Right cardiac atrium (tissue), 5 donors: ENCODE measurements around the gene TMEM242. TPM values are rescaled to one million over a fixed set of nuclear protein-coding genes. Genes with fewer than 3 reads are reported as not detected.
"Not testable (repeated sequence)": the region's sequence is repeated elsewhere in the genome, so short reads cannot be mapped to it uniquely, and the experiment has no call there.

Source experiments
- ATAC-seq, 2 donors: fragments of 200-7000 bp; cut with Tn5 transposase; one replicate each; pipeline versions ENCODE4 v1.8.0 to v1.9.1; 2020; ENCODE audit warnings: moderate library complexity in 2 of 2, mild to moderate bottlenecking in 1 of 2
- DNase-seq, 3 donors: peaks; one replicate each; pipeline ENCODE4 v3.0.0-alpha.2; 2020
- H3K27ac ChIP-seq: one replicate; pipeline ENCODE4 v1.5.1; 2013; ENCODE audit warnings: mild to moderate bottlenecking, low read length, control low read depth, moderate library complexity
- H3K27me3 ChIP-seq: one replicate; pipeline ENCODE4 v1.6.1; 2013; ENCODE audit not compliant: control insufficient read depth, insufficient read depth
- H3K4me1 ChIP-seq: one replicate; pipeline ENCODE4 v1.6.1; 2013; ENCODE audit warnings: low read length; ENCODE audit not compliant: control insufficient read depth, insufficient read depth
- H3K4me3 ChIP-seq: one replicate; pipeline ENCODE4 v1.5.1; 2013; ENCODE audit warnings: low read length, control low read depth
- H3K9me3 ChIP-seq: one replicate; pipeline ENCODE4 v1.6.1; 2013; ENCODE audit warnings: low read length; ENCODE audit not compliant: control insufficient read depth
- WGBS: extraction: QIAGEN DNeasy Blood & Tissue Kit; methylation state at CpG from one replicate; pipeline ENCODE4 v1.1.7; 2013; 5-methylcytosine and 5-hydroxymethylcytosine counted together
- intact Hi-C, 4 donors: fragments of 100-400 bp; cut with DNase I; formaldehyde crosslinking; loops; one replicate each; pipeline versions ENCODE4 v1.11.0 to v1.14.0; 2022 to 2023
- polyA plus RNA-seq: library from polyadenylated mRNA; stranded (reverse); fragments of 200-250 nt; gene quantifications from one replicate; pipeline ENCODE4 v1.2.3, GENCODE V29; 2013
- total RNA-seq, 4 donors: library from RNA; stranded (reverse); fragmentation: NEBNext Ultra II Directional; extraction: Animal tissue kit (Norgen Biotek cat#: 25700); gene quantifications; one replicate each; pipeline ENCODE4 v1.2.1, GENCODE V29; 2021
- donor health status: healthy with polysubstance abuse.
- donor health status: DM: no; HTN: yes; CAD: no.
- donor health status: DM: no; HTN: no; CAD: no.
- donor health status: DM: no; HTN: yes; CAD: no; lungs with severe emphysema.
- donor health status: DM: yes; HTN: yes; CAD: no.

Gene TMEM242
- total and polyA plus RNA-seq, 5 donors = 11.5 to 14.8 (median 13.0) TPM

DNA sequence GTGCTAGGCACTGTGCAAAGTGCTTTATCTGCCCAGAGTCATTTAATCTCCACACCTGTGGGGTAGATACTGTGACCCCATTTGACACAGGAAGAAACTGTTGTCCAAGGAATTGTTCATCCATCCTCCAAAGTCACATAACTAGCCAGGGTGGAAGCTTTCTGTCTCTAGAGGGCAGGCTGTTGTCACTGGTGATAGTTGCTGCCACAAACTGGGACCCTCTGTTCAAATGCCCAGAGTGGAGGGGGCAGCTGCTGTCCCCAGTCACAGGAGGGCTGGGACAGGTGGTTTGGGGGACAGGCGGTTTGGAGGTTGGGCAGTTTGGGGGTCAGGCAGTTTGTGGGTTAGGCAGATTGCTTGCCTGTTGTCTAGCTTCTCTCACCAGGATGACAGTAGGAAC is 16.1 kb upstream of the TMEM242 start:
- intact Hi-C loops = no loop called here
- ATAC-seq = no peak
- H3K27ac ChIP-seq = no peak overlapping the region
- H3K4me3 ChIP-seq = no peak overlapping the region
- no peaks in the 10 kb centered on the region for H3K4me1 ChIP-seq
- DNase-seq = no peak
- H3K27me3 ChIP-seq = no peaks in the 10 kb centered on the region
- 94% methylated on average over 1 of the region's 1 CpG for WGBS
- H3K9me3 ChIP-seq = no peaks in the 10 kb centered on the region

DNA sequence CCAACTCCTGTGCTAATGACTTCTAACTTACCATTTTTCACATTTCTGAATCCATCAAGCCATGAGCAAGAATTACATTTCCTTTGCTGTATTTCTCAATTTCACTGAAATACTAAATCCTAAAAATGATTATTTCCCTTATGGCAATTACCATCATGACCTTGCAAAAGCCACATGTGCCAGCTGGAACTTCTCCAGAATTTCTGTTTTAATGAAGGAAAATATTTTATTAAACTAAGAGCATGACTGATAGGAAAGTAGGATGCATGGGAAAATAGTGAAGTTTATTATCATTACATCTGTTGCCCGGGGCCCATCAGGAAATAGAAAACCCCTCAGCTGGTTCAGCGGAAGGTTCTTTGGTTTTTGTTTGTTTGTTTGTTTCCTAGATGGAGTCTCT is 14.4 kb upstream of the TMEM242 start:
- no peak for ATAC-seq
- 58% methylated on average over 2 of the region's 2 CpGs for WGBS
- no peak overlapping the region for H3K4me3 ChIP-seq
- no peak overlapping the region for H3K27ac ChIP-seq
- no peak for DNase-seq
- H3K9me3 ChIP-seq = no peaks in the 10 kb centered on the region
- no peaks in the 10 kb centered on the region for H3K4me1 ChIP-seq
- intact Hi-C loops = no loop called here
- no peaks in the 10 kb centered on the region for H3K27me3 ChIP-seq

- ATAC-seq, H3K9me3 ChIP-seq, H3K4me1 ChIP-seq, DNase-seq, H3K27ac ChIP-seq, intact Hi-C loops, H3K4me3 ChIP-seq, H3K27me3 ChIP-seq: not testable (repeated sequence)
- 88% methylated on average over 3 of the region's 3 CpGs for WGBS
These were observed 14.0 kb upstream of the TMEM242 start for GRCh38 chr6:157337276-157337675.

- intact Hi-C loops = no loop called here
- H3K27ac ChIP-seq = peak overlapping the region; percentile 75
These were observed 12.5 kb upstream of the TMEM242 start for GRCh38 chr6:157335829-157336228.

GRCh38 chr6:157333956-157334355 is 10.6 kb upstream of the TMEM242 start:
- Histone ChIP-seq H3K9me3 (no peaks in the 10 kb centered on the region), H3K27ac (no peak overlapping the region), H3K27me3 (no peaks in the 10 kb centered on the region), H3K4me3 (no peak overlapping the region), H3K4me1 (no peaks in the 10 kb centered on the region)
- DNase-seq (no peak), ATAC-seq (no peak)
- intact Hi-C loops = loop anchor here in 1 of 4 donors (5.0 kb wide), 1 partner anchor 48 kb away; the partner anchor contains the start of gene ZDHHC14
- WGBS = 81% methylated on average over 3 of the region's 3 CpGs

More at GRCh38 chr6:157335829-157336228, 12.5 kb upstream of the TMEM242 start:
- ATAC-seq (peak in 1 of 2 donors; percentile 33), DNase-seq (no peak)
- WGBS = 34% methylated on average over 6 of the region's 6 CpGs
- Histone ChIP-seq H3K27me3 (no peaks in the 10 kb centered on the region), H3K4me3 (no peak overlapping the region), H3K9me3 (no peaks in the 10 kb centered on the region), H3K4me1 (no peaks in the 10 kb centered on the region)

GRCh38 chr6:157333537-157333936 is 10.2 kb upstream of the TMEM242 start:
- Histone ChIP-seq H3K27ac (no peak overlapping the region), H3K4me3 (no peak overlapping the region), H3K4me1 (no peaks in the 10 kb centered on the region), H3K9me3 (no peaks in the 10 kb centered on the region), H3K27me3 (no peaks in the 10 kb centered on the region)
- ATAC-seq = no peak
- WGBS = 61% methylated on average over 4 of the region's 4 CpGs
- intact Hi-C loops = loop anchor here in 1 of 4 donors (5.0 kb wide), 1 partner anchor 49 kb away; the partner anchor contains the start of gene ZDHHC14
- no peak for DNase-seq

DNA sequence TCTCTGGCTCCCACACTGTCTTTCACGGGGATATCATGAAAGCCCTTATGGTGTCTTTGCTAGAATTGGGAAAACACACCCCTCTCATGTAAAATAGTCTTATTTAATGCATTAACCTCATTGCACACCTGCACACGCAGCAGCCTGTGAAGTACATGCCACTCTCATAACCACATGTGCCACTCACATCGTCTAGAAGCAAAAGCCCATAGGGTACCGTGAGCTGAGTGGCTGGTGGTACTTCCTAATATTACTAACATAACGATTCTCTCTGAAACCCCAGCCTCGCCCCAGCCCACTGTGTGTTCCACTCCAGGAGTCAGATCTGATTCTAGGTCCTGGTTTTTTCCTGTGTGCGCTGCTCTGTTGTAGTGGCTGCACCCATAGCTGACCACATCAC is 9.5 kb upstream of the TMEM242 start:
- no peak overlapping the region for H3K27ac ChIP-seq
- intact Hi-C loops = loop anchor here in 1 of 4 donors (5.0 kb wide), 1 partner anchor 49 kb away; the partner anchor contains the start of gene ZDHHC14
- no peak overlapping the region for H3K4me3 ChIP-seq
- ATAC-seq = no peak
- H3K4me1 ChIP-seq = no peaks in the 10 kb centered on the region
- no peaks in the 10 kb centered on the region for H3K9me3 ChIP-seq
- DNase-seq = no peak
- no peaks in the 10 kb centered on the region for H3K27me3 ChIP-seq
- WGBS = 61% methylated on average over 7 of the region's 7 CpGs

- ATAC-seq = peak; percentile 16 to 43
- no peaks in the 10 kb centered on the region for H3K9me3 ChIP-seq
- H3K4me1 ChIP-seq = peaks cover 2% of the 10 kb centered on the region
- no peak overlapping the region for H3K27ac ChIP-seq
- H3K4me3 ChIP-seq = no peak overlapping the region
- H3K27me3 ChIP-seq = no peaks in the 10 kb centered on the region
- no peak for DNase-seq
- intact Hi-C loops = loop anchor here in 1 of 4 donors (5.0 kb wide), 1 partner anchor 51 kb away; the partner anchor contains the start of gene ZDHHC14
- 54% methylated on average over 2 of the region's 2 CpGs for WGBS
These were observed 7.5 kb upstream of the TMEM242 start for GRCh38 chr6:157330831-157331230.

- ATAC-seq (no peak), DNase-seq (no peak)
- intact Hi-C loops = loop anchor here (5.0 to 10.0 kb wide), 4 partner anchors 47 to 102 kb away; partner anchors contain the start of gene ZDHHC14 (in 3 of the 4)
- no peaks in the 10 kb centered on the region for H3K27me3 ChIP-seq
- 79% methylated on average over 1 of the region's 1 CpG for WGBS
- peak overlapping the region; percentile 42 for H3K27ac ChIP-seq
- no peaks in the 10 kb centered on the region for H3K9me3 ChIP-seq
- H3K4me3 ChIP-seq = no peak overlapping the region
- peaks cover 2% of the 10 kb centered on the region for H3K4me1 ChIP-seq
These were observed 6.5 kb upstream of the TMEM242 start for GRCh38 chr6:157329829-157330228.

DNA sequence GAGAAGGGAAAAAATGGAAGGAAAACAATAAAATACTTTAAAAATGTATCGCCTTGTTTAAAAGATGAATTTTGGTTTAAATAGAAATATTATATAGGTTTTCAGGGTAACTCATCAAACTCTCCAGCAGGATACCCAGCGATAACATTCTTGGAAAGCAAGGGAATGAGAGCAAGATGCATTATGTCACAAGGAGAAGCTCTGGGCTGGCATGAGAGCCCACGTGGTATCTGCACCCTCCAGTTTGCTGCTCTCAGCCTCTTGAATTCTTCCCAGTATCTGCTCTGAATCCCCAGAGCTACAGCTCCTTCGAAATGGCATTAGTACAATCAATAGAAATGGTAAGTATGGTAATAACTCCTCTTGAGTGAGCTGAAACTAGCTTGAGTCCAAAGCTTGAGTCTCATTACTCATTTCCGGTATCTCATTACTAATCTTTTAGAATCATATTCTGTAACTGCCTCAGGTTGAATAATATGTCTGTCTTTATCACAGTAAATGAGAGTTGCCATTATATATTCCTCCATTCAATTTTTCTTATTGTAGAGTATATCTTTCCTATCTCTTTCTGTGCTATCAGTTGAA is 4.9 kb upstream of the TMEM242 start:
- H3K27ac ChIP-seq = no peak overlapping the region
- intact Hi-C loops = loop anchor here in 3 of 4 donors (5.0 to 10.0 kb wide), 3 partner anchors 49 to 104 kb away; partner anchors contain the start of gene ZDHHC14 (in 2 of the 3)
- no peak for ATAC-seq

GRCh38 chr6:157326979-157327378 is 3.7 kb upstream of the TMEM242 start:
- intact Hi-C loops = loop anchor here in 3 of 4 donors (5.0 to 10.0 kb wide), 3 partner anchors 50 to 105 kb away; partner anchors contain the start of gene ZDHHC14 (in 2 of the 3)
- no peaks in the 10 kb centered on the region for H3K27me3 ChIP-seq
- no peak overlapping the region for H3K4me3 ChIP-seq
- peaks cover 4% of the 10 kb centered on the region for H3K4me1 ChIP-seq
- H3K27ac ChIP-seq = peak overlapping the region; percentile 68
- no peaks in the 10 kb centered on the region for H3K9me3 ChIP-seq
- DNase-seq = no peak
- no peak for ATAC-seq
- WGBS = 10% methylated on average over 6 of the region's 6 CpGs

More for the DNA sequence above, 4.9 kb upstream of the TMEM242 start:
- no peak for DNase-seq
- 63% methylated on average over 5 of the region's 5 CpGs for WGBS
- Histone ChIP-seq H3K4me1 (peaks cover 4% of the 10 kb centered on the region), H3K27me3 (no peaks in the 10 kb centered on the region), H3K9me3 (no peaks in the 10 kb centered on the region), H3K4me3 (no peak overlapping the region)
